Glomerular endothelial cell (primary cell): Measurements from ENCODE around the gene GARS1. TPM values are rescaled to one million over a fixed set of nuclear protein-coding genes. Genes with fewer than 3 reads are reported as not detected.

Experiments
- DNase-seq: peaks from one replicate; pipeline ENCODE4 v3.0.0-alpha.2; 2011; ENCODE audit warnings: low read depth, low spot score; ENCODE audit errors: extremely low read depth
- total RNA-seq: library from RNA; depleted of rRNA; stranded (reverse); fragments of >200 nt; gene quantifications from 2 replicates; pipeline ENCODE4 v1.2.3, GENCODE V29; 2015

The GARS1 gene
- total RNA-seq, 1 donor from 2014 or later: 181 TPM

GRCh38 chr7:30652698-30653641 lies 58.3 kb downstream of the GARS1 start:
- no peak for DNase-seq

- DNase-seq: no peak
These were observed 59.8 kb downstream of the GARS1 start for GRCh38 chr7:30654296-30655090.

- no peak for DNase-seq
These were observed 60.7 kb downstream of the GARS1 start for GRCh38 chr7:30655096-30655970.

GRCh38 chr7:30656006-30656957 lies 61.6 kb downstream of the GARS1 start:
- no peak for DNase-seq

- no peak for DNase-seq
These were observed 62.5 kb downstream of the GARS1 start for GRCh38 chr7:30657131-30657530.

- no peak for DNase-seq
These were observed 63.9 kb downstream of the GARS1 start for GRCh38 chr7:30658479-30659074.

GRCh38 chr7:30659312-30659711 lies 64.6 kb downstream of the GARS1 start:
- no peak for DNase-seq

GRCh38 chr7:30660331-30661255 lies 65.9 kb downstream of the GARS1 start:
- DNase-seq: no peak

GRCh38 chr7:30661926-30662325 lies 67.2 kb downstream of the GARS1 start:
- no peak for DNase-seq

- no peak for DNase-seq
These were observed 67.8 kb downstream of the GARS1 start for GRCh38 chr7:30662431-30662939.

GRCh38 chr7:30663414-30663813 lies 68.7 kb downstream of the GARS1 start:
- no peak for DNase-seq

GRCh38 chr7:30664184-30664885 lies 69.7 kb downstream of the GARS1 start:
- no peak for DNase-seq

GRCh38 chr7:30665043-30665442 lies 70.4 kb downstream of the GARS1 start:
- DNase-seq: no peak

- DNase-seq: no peak
These were observed 70.8 kb downstream of the GARS1 start for GRCh38 chr7:30665449-30665848.

GRCh38 chr7:30667172-30667571 lies 72.5 kb downstream of the GARS1 start:
- DNase-seq: no peak

GRCh38 chr7:30668102-30668501 lies 73.4 kb downstream of the GARS1 start:
- DNase-seq: no peak

GRCh38 chr7:30671793-30672465 lies 77.3 kb downstream of the GARS1 start:
- DNase-seq: peak; percentile 55
